ENCODE data around the gene NDUFAB1.

NDUFAB1 gene

DNA sequence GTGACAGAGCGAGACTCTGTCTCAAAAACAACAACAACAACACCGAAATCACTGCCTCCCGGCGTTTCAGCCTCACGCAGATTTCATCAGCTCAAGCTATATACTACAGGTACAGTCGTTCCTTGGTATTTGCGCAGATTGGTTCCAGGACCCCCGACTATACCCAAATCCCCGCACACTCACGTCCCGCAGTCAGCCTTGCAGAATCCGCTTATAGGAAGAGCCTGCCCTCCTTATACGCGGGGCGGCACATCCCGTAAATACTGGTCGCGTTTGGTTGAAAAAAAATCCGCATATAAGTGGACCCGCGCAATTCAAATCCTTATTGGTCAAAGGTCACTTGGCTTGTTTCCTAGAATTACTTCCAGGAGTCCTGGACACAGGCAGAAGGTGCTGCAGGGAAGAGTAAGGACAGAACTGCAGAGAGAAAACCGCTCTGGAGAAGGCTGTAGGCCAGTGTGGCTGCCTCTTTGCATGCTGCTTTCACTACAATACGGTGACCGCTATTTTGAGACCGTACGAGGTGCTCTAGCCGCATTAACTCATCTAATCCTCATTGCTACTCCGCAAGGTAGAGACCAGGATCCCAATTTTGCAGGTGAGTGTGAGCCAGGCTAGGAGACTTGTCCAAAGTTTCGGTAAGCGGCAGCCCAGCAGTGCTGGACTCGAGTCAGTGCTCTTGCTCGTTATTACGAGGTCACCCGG is 718 bp downstream of the NDUFAB1 start:
- CTCF ChIA-PET, result no interaction called here
- POLR2A ChIA-PET, result no interaction called here

DNA sequence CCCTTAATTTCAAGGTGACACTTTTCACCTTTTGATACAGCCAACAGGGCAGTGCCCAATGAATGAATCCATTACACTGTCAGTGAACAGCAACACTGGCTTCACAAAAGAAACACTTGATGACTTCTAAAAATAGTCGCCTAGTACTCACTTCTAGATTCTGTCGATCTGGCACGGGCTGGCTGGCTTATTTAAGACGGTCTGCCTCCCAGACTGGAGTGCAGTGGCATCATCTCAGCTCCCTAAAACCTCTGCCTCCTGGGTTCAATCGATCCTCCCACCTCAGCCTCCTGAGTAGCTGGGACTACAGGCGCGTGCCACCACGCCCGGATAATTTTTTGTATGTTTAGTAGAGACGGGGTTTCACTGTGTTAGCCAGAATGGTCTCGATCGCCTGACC is 1.9 kb downstream of the NDUFAB1 start:
- TF ChIP-seq ZNF10 (tag by site-specific recombination; IDR thresholded peaks at IDR 0.05) (no peak), ZNF555 (tag by site-specific recombination; conservative IDR thresholded peaks at IDR 0.05) (no peak)
- TF ChIP-seq, protein P1, sequence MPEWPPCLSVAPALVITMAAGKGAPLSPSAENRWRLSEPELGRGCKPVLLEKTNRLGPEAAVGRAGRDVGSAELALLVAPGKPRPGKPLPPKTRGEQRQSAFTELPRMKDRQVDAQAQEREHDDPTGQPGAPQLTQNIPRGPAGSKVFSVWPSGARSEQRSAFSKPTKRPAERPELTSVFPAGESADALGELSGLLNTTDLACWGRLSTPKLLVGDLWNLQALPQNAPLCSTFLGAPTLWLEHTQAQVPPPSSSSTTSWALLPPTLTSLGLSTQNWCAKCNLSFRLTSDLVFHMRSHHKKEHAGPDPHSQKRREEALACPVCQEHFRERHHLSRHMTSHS (tag by site-specific recombination; IDR thresholded peaks at IDR 0.05), result no peak
- TF ChIP-seq, protein P2, sequence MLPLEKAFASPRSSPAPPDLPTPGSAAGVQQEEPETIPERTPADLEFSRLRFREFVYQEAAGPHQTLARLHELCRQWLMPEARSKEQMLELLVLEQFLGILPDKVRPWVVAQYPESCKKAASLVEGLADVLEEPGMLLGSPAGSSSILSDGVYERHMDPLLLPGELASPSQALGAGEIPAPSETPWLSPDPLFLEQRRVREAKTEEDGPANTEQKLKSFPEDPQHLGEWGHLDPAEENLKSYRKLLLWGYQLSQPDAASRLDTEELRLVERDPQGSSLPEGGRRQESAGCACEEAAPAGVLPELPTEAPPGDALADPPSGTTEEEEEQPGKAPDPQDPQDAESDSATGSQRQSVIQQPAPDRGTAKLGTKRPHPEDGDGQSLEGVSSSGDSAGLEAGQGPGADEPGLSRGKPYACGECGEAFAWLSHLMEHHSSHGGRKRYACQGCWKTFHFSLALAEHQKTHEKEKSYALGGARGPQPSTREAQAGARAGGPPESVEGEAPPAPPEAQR (tag by site-specific recombination; IDR thresholded peaks at IDR 0.05), result no peak
- TF ChIP-seq, protein P3, sequence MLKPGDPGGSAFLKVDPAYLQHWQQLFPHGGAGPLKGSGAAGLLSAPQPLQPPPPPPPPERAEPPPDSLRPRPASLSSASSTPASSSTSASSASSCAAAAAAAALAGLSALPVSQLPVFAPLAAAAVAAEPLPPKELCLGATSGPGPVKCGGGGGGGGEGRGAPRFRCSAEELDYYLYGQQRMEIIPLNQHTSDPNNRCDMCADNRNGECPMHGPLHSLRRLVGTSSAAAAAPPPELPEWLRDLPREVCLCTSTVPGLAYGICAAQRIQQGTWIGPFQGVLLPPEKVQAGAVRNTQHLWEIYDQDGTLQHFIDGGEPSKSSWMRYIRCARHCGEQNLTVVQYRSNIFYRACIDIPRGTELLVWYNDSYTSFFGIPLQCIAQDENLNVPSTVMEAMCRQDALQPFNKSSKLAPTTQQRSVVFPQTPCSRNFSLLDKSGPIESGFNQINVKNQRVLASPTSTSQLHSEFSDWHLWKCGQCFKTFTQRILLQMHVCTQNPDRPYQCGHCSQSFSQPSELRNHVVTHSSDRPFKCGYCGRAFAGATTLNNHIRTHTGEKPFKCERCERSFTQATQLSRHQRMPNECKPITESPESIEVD (tag by site-specific recombination; IDR thresholded peaks at IDR 0.05), result no peak
- Histone ChIP-seq H3K9me3 (ENCODE audit: control insufficient read depth, insufficient read depth, low read depth, low read length) (no peaks in the 10 kb centered on the region), H3K4me1 (ENCODE audit: control insufficient read depth, insufficient read depth, low read length) (no peaks in the 10 kb centered on the region), H3K36me3 (ENCODE audit: control insufficient read depth in 2 of 2, insufficient read depth in 1 of 2, low read length in 2 of 2) (peaks cover 32 to 48% of the 10 kb centered on the region in 2 experiments), H3K4me3 (ENCODE audit: low read depth, low read length) (no peak overlapping the region), H3K27ac (ENCODE audit: extremely low read depth, low read depth, low read length) (no peak overlapping the region)
- ChIA-PET CTCF (no interaction called here), POLR2A (no interaction called here)

More for the DNA sequence above, 718 bp downstream of the NDUFAB1 start:
- Histone ChIP-seq H3K27ac (ENCODE audit: extremely low read depth, low read depth, low read length) (peak overlapping the region; percentile 54; the same call in 1 of the 2 replicates), H3K4me3 (ENCODE audit: low read depth, low read length) (peak overlapping the region; percentile 99), H3K9me3 (ENCODE audit: control insufficient read depth, insufficient read depth, low read depth, low read length) (no peaks in the 10 kb centered on the region), H3K4me1 (ENCODE audit: control insufficient read depth, insufficient read depth, low read length) (no peaks in the 10 kb centered on the region), H3K36me3 (ENCODE audit: control insufficient read depth in 2 of 2, insufficient read depth in 1 of 2, low read length in 2 of 2) (peaks cover 21 to 36% of the 10 kb centered on the region in 2 experiments)
- TF ChIP-seq ZSCAN30 (tag by site-specific recombination; IDR thresholded peaks at IDR 0.05) (no peak), ZNF184 (tag by site-specific recombination; IDR thresholded peaks at IDR 0.05) (no peak), ZNF843 (tag by site-specific recombination; IDR thresholded peaks at IDR 0.05) (no peak), ZNF670 (tag by site-specific recombination; IDR thresholded peaks at IDR 0.05; ENCODE audit: low read depth) (no peak), ZNF335 (tag by site-specific recombination; conservative IDR thresholded peaks at IDR 0.05) (no peak; the same call in 1 of the 2 replicates), ZNF629 (tag by site-specific recombination; IDR thresholded peaks at IDR 0.05) (no peak), ZNF146 (tag by site-specific recombination; IDR thresholded peaks at IDR 0.05) (no peak), ZNF157 (tag by site-specific recombination; IDR thresholded peaks at IDR 0.05) (no peak), IKZF3 (tag by site-specific recombination; IDR thresholded peaks at IDR 0.05) (no peak), ZNF404 (tag by site-specific recombination; IDR thresholded peaks at IDR 0.05) (no peak), ZNF596 (tag by site-specific recombination; IDR thresholded peaks at IDR 0.05) (no peak)
- TF ChIP-seq, protein P4, sequence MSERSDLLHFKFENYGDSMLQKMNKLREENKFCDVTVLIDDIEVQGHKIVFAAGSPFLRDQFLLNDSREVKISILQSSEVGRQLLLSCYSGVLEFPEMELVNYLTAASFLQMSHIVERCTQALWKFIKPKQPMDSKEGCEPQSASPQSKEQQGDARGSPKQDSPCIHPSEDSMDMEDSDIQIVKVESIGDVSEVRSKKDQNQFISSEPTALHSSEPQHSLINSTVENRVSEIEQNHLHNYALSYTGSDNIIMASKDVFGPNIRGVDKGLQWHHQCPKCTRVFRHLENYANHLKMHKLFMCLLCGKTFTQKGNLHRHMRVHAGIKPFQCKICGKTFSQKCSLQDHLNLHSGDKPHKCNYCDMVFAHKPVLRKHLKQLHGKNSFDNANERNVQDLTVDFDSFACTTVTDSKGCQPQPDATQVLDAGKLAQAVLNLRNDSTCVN (tag by site-specific recombination; optimal IDR thresholded peaks at IDR 0.05), result no peak
- TF ChIP-seq, protein P5, sequence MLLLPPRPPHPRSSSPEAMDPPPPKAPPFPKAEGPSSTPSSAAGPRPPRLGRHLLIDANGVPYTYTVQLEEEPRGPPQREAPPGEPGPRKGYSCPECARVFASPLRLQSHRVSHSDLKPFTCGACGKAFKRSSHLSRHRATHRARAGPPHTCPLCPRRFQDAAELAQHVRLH (tag by site-specific recombination; IDR thresholded peaks at IDR 0.05), result no peak
- TF ChIP-seq, protein P6, sequence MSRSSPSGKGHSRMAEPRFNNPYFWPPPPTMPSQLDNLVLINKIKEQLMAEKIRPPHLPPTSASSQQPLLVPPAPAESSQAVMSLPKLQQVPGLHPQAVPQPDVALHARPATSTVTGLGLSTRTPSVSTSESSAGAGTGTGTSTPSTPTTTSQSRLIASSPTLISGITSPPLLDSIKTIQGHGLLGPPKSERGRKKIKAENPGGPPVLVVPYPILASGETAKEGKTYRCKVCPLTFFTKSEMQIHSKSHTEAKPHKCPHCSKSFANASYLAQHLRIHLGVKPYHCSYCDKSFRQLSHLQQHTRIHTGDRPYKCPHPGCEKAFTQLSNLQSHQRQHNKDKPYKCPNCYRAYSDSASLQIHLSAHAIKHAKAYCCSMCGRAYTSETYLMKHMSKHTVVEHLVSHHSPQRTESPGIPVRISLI (tag by site-specific recombination; IDR thresholded peaks at IDR 0.05), result no peak
- TF ChIP-seq, protein P2 (tag by site-specific recombination; IDR thresholded peaks at IDR 0.05), result no peak
- TF ChIP-seq, protein P7, sequence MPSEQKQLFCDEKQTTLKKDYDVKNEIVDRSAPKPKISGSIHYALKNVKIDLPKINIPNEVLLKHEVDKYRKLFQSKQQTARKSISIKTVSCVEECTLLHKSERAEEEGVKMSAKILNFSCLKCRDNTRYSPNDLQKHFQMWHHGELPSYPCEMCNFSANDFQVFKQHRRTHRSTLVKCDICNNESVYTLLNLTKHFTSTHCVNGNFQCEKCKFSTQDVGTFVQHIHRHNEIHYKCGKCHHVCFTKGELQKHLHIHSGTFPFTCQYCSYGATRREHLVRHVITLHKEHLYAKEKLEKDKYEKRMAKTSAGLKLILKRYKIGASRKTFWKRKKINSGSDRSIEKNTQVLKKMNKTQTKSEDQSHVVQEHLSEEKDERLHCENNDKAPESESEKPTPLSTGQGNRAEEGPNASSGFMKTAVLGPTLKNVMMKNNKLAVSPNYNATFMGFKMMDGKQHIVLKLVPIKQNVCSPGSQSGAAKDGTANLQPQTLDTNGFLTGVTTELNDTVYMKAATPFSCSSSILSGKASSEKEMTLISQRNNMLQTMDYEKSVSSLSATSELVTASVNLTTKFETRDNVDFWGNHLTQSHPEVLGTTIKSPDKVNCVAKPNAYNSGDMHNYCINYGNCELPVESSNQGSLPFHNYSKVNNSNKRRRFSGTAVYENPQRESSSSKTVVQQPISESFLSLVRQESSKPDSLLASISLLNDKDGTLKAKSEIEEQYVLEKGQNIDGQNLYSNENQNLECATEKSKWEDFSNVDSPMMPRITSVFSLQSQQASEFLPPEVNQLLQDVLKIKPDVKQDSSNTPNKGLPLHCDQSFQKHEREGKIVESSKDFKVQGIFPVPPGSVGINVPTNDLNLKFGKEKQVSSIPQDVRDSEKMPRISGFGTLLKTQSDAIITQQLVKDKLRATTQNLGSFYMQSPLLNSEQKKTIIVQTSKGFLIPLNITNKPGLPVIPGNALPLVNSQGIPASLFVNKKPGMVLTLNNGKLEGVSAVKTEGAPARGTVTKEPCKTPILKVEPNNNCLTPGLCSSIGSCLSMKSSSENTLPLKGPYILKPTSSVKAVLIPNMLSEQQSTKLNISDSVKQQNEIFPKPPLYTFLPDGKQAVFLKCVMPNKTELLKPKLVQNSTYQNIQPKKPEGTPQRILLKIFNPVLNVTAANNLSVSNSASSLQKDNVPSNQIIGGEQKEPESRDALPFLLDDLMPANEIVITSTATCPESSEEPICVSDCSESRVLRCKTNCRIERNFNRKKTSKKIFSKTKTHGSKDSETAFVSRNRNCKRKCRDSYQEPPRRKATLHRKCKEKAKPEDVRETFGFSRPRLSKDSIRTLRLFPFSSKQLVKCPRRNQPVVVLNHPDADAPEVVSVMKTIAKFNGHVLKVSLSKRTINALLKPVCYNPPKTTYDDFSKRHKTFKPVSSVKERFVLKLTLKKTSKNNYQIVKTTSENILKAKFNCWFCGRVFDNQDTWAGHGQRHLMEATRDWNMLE (tag by site-specific recombination; conservative IDR thresholded peaks at IDR 0.05; ENCODE audit: low read depth), result no peak

All from HEK293 (cell line).